K562 treated with DMSO at 1 percent for 4 hours (cell line): ENCODE data around the gene SLC5A9. TPM values are rescaled to one million over a fixed set of nuclear protein-coding genes. Genes with fewer than 3 reads are reported as not detected.

Experiments used
- total RNA-seq: library from RNA; unstranded; fragments of 300-600 nt; gene quantifications from 2 replicates; pipeline ENCODE4 v1.2.3, GENCODE V29; 2022; ENCODE audit not compliant: insufficient read depth

Gene SLC5A9
- not detected in 2 replicates for total RNA-seq

GRCh38 chr1:48222501-48223242, at the start of gene SLC5A9:
Gene SLC5A9, plus strand, starts transcription at chr1:48222716. Its CDS starts 21 bp downstream, at chr1:48222737.

Other genes starting within 250 kb of the SLC5A9 start
- not detected in 2 replicates for gene TRABD2B, start 225.3 kb upstream of the SLC5A9 start, total RNA-seq
- not detected in 2 replicates for gene SPATA6, start 249.5 kb downstream of the SLC5A9 start, total RNA-seq